CD4-positive, alpha-beta T cell treated with Interleukin-12 subunit alpha and Interleukin-12 subunit beta, for 1 hour (primary cell): ENCODE data around the gene ERGIC2.

Experiments
- DNase-seq: peaks from one replicate; pipeline ENCODE4 v3.0.0-alpha.2; 2020

The ERGIC2 gene

DNA sequence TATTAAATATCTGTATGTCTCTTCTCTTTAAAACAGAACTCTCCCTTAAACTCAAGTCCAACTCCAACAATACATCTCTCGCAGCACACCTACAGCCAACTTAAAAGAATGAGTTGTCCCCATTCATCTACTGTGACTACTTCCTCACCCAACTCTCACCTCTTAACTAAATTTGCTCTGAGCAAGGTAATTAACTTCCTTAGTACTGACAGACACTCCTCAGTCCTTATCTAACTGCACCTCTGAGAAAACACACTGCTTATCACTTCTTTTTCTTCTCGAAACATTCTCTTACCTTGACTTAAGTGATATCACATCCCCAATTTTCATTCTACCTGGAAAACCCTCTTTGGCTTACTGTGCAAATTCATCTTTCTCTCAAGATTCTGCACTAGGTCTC lies 7.0 kb downstream of the ERGIC2 start:
- no peak for DNase-seq

- no peak for DNase-seq
Observed at GRCh38 chr12:29365091-29365490, 15.9 kb downstream of the ERGIC2 start.

DNA sequence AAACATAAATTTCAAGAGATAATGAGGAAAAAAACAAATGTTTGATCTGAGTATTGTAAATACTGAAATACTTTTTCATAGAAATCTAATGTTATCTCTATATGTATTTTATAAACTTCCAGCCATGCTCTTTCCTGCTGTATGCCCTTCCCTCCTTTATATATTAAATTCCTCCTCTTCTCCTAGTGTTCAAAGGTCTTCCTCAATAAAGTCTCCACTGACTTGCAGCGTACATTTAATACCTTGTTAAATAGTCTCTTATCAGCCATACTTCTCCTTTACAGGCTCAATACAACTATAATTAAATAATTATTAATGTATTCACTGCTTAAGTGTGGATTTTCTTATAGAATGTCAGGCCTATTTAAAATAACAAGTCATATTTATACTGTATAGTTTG lies 26.0 kb downstream of the ERGIC2 start:
- no peak for DNase-seq

- no peak for DNase-seq
Observed at GRCh38 chr12:29350080-29350479, 30.9 kb downstream of the ERGIC2 start.

- DNase-seq = no peak
Observed at GRCh38 chr12:29346769-29347421, 34.1 kb downstream of the ERGIC2 start.

DNA sequence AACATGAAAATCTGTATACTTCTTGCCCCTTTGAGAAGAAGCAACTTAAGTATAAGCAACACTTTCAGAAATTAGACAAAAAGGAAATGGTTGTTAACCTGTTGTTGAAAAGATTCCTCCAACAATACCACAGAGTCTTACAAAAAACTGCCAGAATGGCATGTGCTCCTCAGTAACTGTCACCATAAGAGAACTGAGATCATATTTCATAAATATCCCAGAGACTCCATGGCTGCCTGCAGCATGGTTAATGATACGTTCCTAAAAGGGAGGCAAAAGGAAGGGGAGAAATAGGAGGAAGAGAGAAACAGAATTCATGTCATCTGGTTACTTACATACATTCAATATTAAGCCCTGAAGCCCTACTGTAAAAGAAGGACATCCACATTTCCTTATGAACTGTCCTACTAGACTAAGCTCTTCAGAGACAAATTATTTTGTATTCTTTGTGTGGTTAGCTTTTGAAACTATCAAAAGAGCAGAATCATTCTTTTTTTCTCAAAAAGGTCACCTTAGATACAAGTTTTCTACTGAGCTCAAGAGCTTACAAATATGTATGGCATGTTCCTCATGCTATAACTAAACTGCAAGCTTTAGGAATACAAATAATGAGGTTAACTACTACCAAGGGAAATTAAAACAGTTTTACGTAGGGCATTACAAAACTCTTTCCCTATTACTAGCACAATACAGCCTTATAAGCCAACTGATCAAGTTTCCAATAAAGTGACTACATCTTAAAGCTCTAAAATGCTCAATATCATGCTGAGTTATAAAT lies 37.8 kb downstream of the ERGIC2 start:
- DNase-seq = no peak

DNA sequence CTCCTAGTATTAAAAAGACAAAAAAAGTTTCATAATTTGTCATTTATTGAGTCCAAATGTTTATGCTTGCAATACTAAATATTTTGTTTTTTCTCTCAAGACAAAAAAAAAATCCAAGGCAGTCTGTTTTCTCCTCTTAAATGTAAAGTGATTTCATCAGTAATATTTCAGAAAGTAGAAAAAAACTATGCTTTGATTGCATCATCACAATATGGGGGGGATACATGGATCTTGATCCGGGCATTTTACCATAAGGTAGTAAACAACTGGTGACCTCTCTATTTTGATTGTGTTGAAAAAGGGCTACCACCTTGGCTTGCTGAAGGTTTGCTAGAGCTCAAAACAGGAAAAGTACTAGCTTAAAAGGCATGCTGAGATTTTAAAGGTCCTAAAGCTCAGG lies 43.6 kb downstream of the ERGIC2 start:
- no peak for DNase-seq

DNA sequence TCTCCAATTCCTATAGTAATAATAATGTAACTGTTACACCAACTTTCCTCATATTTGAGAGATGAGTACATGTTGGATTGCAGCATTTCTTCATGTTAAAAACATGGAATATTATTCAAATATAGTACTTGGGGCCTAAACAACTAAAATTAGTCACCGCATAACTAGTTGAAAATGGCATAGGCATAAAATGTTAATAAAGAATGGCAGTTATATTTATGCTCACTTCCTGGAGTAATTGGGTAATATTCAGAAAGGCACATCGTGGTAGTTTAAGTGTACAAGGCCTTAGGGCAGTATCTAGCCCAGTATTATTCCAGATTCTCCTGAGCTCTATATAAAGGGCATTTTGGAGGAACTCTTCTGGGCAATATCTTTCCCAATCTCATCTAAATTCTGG lies 46.0 kb downstream of the ERGIC2 start:
- DNase-seq = no peak

DNA sequence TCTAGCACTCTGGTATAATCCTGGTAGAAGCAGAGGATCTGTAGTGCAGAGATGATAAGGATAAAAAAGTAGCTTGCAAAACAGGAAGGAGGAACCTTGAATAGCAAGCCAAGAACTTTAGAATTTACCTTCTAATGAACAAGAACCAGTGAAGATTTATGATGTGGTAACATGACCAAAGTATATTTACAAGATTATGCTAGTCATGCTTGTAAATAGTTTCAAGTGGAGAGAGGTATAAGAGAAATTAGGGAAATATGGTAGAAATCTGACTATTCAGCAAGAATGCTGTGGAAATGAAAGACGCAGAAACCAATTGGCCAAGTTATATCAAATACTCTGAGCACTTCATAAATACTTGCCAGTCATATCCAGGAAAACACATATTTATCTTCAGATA lies 47.8 kb downstream of the ERGIC2 start:
- no peak for DNase-seq

- DNase-seq = no peak
Observed at GRCh38 chr12:29329411-29329810, 51.6 kb downstream of the ERGIC2 start.

GRCh38 chr12:29322157-29322556 lies 58.8 kb downstream of the ERGIC2 start:
- no peak for DNase-seq

GRCh38 chr12:29320295-29321085 lies 60.5 kb downstream of the ERGIC2 start:
- no peak for DNase-seq

DNA sequence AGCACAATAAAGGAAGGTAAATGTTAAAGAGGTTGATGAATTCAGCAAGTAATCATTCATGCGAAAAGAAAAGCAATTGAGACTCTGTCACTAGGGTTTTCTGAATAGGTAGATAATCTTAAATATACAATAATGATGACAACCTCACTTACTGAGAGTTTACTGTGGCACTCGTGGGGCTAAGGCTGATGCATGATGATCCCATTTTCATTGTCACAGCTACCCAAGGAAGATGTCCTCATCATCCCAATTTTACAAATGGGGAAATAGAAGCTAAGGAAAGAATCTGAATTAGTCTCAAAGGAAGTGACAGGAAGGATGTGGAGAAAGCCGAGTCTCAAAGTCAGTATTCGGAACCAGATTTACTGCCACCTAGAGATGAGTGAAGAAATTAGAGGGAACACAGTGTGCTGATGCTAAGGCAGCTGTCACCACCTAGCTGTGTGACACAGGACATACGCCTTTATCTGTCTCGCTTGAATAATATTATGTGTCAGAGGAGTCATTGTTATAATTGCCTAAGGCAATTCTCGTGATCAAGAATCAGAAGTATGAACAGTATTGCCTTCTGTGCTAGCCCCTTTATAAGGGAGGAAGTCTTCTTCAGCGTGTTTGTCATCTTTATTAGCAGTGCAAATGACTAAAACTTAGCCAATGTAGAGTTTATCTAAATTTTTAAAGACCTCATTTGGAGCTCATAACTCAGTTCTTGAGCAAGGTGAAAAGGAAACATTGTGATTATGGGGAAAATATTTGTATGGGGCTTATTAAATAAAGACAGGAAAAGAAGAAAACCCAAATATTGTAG lies 63.2 kb downstream of the ERGIC2 start:
- DNase-seq = peak; percentile 74

DNA sequence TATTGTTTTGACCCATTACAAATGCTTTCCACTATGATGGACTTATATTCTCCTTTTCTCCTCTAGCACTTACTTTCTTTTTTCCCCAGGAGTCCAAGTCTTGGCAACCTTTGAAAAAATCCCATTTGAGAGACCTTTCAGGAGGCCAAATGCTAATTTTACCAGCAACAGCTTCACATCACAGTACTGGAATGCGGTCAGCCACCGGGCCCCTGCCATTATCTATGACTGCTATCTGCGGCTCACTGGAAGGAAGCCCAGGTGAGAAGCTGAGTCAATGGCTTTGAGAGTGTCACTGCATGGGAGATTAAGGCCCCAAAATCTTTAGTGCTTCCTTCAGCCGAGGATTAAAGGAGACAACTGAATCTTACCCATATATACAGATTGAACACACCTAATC lies 64.2 kb downstream of the ERGIC2 start:
- no peak for DNase-seq

- DNase-seq = no peak
Observed at GRCh38 chr12:29314416-29314815, 66.6 kb downstream of the ERGIC2 start.

- DNase-seq = no peak
Observed at GRCh38 chr12:29310899-29311298, 70.1 kb downstream of the ERGIC2 start.

GRCh38 chr12:29309320-29309902 lies 71.6 kb downstream of the ERGIC2 start:
- no peak for DNase-seq

DNA sequence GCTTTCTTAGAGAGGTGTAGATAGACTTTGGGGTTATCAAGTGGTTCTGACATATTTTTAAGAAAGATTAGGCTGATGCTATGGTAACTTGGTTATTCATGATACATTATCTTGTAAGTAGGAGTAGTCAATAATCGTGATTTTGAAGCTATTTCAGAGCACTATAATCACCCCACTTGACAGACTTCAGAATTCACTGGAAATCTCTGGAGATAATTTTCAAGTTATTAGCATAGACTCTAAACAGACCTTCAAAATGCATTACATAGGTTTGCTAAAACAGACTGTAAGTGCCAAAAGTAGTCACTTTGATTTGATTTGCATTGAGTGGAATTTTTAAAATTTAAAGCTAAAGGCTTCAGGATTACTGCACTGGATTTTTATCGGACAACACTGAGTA lies 74.3 kb downstream of the ERGIC2 start:
- no peak for DNase-seq

DNA sequence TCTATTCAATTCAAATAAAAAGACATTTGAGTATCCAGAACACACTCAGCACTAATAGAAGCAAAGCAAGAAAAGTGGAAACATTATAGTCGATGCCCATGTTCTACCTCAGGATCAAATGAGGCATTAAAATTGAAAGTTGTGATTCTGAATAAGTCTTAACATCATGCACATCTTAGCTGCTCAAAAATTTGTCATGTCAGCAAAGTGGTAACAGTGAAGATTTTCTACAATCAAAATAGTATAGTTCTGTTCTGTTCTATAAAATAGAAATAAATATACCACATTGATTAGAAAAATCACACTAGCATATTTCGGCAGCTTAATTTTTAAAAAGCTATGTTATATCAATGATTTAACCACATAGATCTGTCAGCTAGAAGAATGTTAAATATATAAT lies 74.7 kb downstream of the ERGIC2 start:
- DNase-seq = no peak

GRCh38 chr12:29304388-29304787 lies 76.6 kb downstream of the ERGIC2 start:
- no peak for DNase-seq

GRCh38 chr12:29301114-29301513 lies 79.9 kb downstream of the ERGIC2 start:
- DNase-seq = no peak

DNA sequence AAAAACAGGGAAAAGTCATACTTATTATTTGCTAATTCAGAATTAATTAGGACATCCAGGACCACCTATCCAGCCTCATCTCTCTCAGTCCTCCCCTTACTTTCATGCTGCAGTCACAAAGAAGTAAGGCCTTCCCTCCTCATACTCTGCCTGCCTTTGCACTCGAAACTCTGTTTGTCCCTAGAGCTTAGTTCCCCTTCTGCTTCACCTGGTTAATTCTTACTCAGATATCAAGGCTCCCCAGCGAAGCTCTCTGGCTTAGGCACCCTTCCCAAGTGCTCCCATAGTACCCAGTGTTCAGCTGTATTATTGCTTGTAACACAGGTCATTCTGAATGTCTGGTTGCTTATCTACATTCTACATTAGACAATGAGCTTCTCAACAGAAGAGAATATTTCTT lies 81.3 kb downstream of the ERGIC2 start:
- no peak for DNase-seq

DNA sequence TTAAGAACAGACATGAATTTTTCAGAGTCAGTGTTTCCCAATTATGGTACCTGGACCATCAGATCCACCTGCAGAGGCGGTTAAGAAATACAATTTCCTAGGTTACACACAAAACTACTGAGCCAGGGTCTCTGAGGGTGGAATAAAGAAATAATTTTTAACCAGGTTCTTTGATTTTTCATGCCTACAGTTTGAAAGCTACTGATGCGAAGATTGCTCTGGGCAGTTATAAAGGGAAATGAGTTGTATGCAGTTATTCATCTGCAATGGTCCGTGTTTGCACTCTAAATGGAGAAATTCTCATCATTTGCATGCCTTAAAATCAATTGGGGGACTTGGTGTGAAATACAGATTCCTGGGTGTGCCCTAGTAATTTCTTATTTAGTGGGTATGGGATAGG lies 89.7 kb downstream of the ERGIC2 start:
- DNase-seq = no peak
